ENCODE data around the gene C17orf107.

C17orf107 gene

DNA sequence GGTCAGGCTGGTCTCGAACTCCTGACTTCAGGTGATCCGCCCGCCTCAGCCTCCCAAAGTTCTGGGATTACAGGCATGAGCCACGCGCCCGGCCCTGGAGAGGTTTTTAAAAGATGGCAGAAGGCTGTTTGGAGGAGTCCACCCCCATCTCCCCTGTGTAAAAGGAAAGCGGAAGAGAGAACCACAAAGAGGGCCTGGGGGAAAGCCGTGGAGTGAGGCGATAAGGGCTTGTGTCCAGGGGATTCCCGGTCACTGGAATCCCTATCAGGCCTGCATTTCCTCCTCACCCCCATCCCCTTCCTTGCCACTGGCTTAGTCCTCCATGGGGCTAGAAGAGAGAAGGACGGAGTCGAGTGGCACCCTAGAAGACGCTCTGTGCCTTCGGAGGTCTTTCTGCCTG, 32.6 kb downstream of the C17orf107 start, which contains the start of gene GP1BA:
Gene GP1BA, plus strand, starts transcription at position 315 of the 400 bp plus-strand sequence. CDS start 328 bp downstream, outside the sequence.
- Histone ChIP-seq H3K36me3 (replicated peaks; ENCODE audit: low read depth, low read length) (no peaks in the 10 kb centered on the region), H3K9me3 (ENCODE audit: insufficient read depth, low read length) (no peaks in the 10 kb centered on the region), H3K27me3 (ENCODE audit: low read depth, low read length) (no peaks in the 10 kb centered on the region), H3K4me2 (ENCODE audit: low read length) (no peak within 1 kb of the TSS), H2AFZ (ENCODE audit: low read depth, low read length) (no peak within 1 kb of the TSS), H3K4me1 (ENCODE audit: low read length) (no peaks in the 10 kb centered on the region), H3K79me2 (ENCODE audit: low read length) (no peaks in the 10 kb centered on the region), H3K4me3 (ENCODE audit: low read length) (no peak within 1 kb of the TSS), H4K20me1 (ENCODE audit: insufficient read depth, low read length) (no peaks in the 10 kb centered on the region), H3K27ac (ENCODE audit: low read length) (no peak within 1 kb of the TSS), H3K9ac (ENCODE audit: low read length) (no peak within 1 kb of the TSS)
- TF ChIP-seq EZH2phosphoT487 (IDR thresholded peaks at IDR 0.05; ENCODE audit: low read depth), result no peak
- TF ChIP-seq CTCF (IDR thresholded peaks at IDR 0.05; ENCODE audit: low read depth, low read length), result no peak

- H3K27me3 ChIP-seq (ENCODE audit: low read depth, low read length), result no peaks in the 10 kb centered on the region
- no peaks in the 10 kb centered on the region for H4K20me1 ChIP-seq (ENCODE audit: insufficient read depth, low read length)
- no peak overlapping the region for H3K4me3 ChIP-seq (ENCODE audit: low read length)
- no peak for TF ChIP-seq CTCF (IDR thresholded peaks at IDR 0.05; ENCODE audit: low read depth, low read length)
- no peak for TF ChIP-seq EZH2phosphoT487 (IDR thresholded peaks at IDR 0.05; ENCODE audit: low read depth)
- H3K27ac ChIP-seq (ENCODE audit: low read length), result no peak overlapping the region
- no peak overlapping the region for H3K4me2 ChIP-seq (ENCODE audit: low read length)
- no peak overlapping the region for H3K9ac ChIP-seq (ENCODE audit: low read length)
- no peak overlapping the region for H2AFZ ChIP-seq (ENCODE audit: low read depth, low read length)
- H3K4me1 ChIP-seq (ENCODE audit: low read length), result no peaks in the 10 kb centered on the region
- H3K79me2 ChIP-seq (ENCODE audit: low read length), result no peaks in the 10 kb centered on the region
- H3K36me3 ChIP-seq (replicated peaks; ENCODE audit: low read depth, low read length), result peaks cover 4% of the 10 kb centered on the region
- no peaks in the 10 kb centered on the region for H3K9me3 ChIP-seq (ENCODE audit: insufficient read depth, low read length)
Observed at GRCh38 chr17:4932756-4933155, 33.4 kb downstream of the C17orf107 start.

- H3K79me2 ChIP-seq (ENCODE audit: low read length), result peaks cover 7% of the 10 kb centered on the region
- no peak overlapping the region for H2AFZ ChIP-seq (ENCODE audit: low read depth, low read length)
- TF ChIP-seq CTCF (IDR thresholded peaks at IDR 0.05; ENCODE audit: low read depth, low read length), result no peak
- TF ChIP-seq EZH2phosphoT487 (IDR thresholded peaks at IDR 0.05; ENCODE audit: low read depth), result no peak
- H3K9me3 ChIP-seq (ENCODE audit: insufficient read depth, low read length), result no peaks in the 10 kb centered on the region
- H3K4me2 ChIP-seq (ENCODE audit: low read length), result no peak overlapping the region
- peaks cover 13% of the 10 kb centered on the region for H3K36me3 ChIP-seq (replicated peaks; ENCODE audit: low read depth, low read length)
- H3K4me3 ChIP-seq (ENCODE audit: low read length), result no peak overlapping the region
- peaks cover 3% of the 10 kb centered on the region for H3K4me1 ChIP-seq (ENCODE audit: low read length)
- H4K20me1 ChIP-seq (ENCODE audit: insufficient read depth, low read length), result no peaks in the 10 kb centered on the region
- no peak overlapping the region for H3K27ac ChIP-seq (ENCODE audit: low read length)
- H3K27me3 ChIP-seq (ENCODE audit: low read depth, low read length), result no peaks in the 10 kb centered on the region
- no peak overlapping the region for H3K9ac ChIP-seq (ENCODE audit: low read length)
Observed at GRCh38 chr17:4933646-4934045, 34.3 kb downstream of the C17orf107 start.

- Histone ChIP-seq H2AFZ (ENCODE audit: low read depth, low read length) (no peak overlapping the region), H3K4me2 (ENCODE audit: low read length) (no peak overlapping the region)
- TF ChIP-seq EZH2phosphoT487 (IDR thresholded peaks at IDR 0.05; ENCODE audit: low read depth) (no peak), CTCF (IDR thresholded peaks at IDR 0.05; ENCODE audit: low read depth, low read length) (no peak)
Observed at GRCh38 chr17:4934173-4934979, 35.0 kb downstream of the C17orf107 start.

More at GRCh38 chr17:4934173-4934979, 35.0 kb downstream of the C17orf107 start:
- no peak overlapping the region for H3K4me3 ChIP-seq (ENCODE audit: low read length)
- peaks cover 13% of the 10 kb centered on the region for H3K36me3 ChIP-seq (replicated peaks; ENCODE audit: low read depth, low read length)
- H3K9ac ChIP-seq (ENCODE audit: low read length), result no peak overlapping the region
- peaks cover 15% of the 10 kb centered on the region for H3K79me2 ChIP-seq (ENCODE audit: low read length)
- no peaks in the 10 kb centered on the region for H4K20me1 ChIP-seq (ENCODE audit: insufficient read depth, low read length)
- H3K27me3 ChIP-seq (ENCODE audit: low read depth, low read length), result no peaks in the 10 kb centered on the region
- peaks cover 7% of the 10 kb centered on the region for H3K4me1 ChIP-seq (ENCODE audit: low read length)
- H3K9me3 ChIP-seq (ENCODE audit: insufficient read depth, low read length), result no peaks in the 10 kb centered on the region
- H3K27ac ChIP-seq (ENCODE audit: low read length), result no peak overlapping the region
